ENCODE data around the gene KRT27. TPM values are rescaled to one million over a fixed set of nuclear protein-coding genes. Genes with fewer than 3 reads are reported as not detected.

Gene KRT27
- total and polyA plus RNA-seq, 7 donors: 0.01 TPM; not detected in 6

DNA sequence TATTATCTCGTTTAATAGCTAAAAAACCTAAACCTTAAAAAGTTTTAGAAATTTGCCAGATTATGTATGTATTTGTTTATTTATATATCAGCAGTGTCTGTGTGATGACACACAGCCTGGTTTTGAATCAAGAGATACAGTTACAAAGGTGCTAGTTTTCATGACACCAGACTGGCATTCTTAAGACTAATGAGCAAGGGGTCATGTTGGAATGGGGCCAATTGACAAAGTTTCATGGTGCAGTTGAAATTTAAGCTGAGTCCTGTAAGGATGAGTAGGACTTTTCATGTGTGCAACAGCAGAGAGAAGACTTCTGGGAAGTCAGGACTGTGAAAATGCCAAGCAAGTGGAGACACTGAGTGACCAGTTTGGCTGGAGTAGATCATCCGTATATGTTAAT lies 43.2 kb upstream of the KRT27 start:
- WGBS, 3 donors: 87 to 97% (median 91%) methylated on average over 2 of the region's 2 CpGs
- Histone ChIP-seq H3K4me3 (no peak overlapping the region), H3K27ac (no peak overlapping the region), H3K4me1 (no peaks in the 10 kb centered on the region), H3K36me3 (ENCODE audit: insufficient read depth in 1 of 2, low read depth in 1 of 2) (peaks cover 0 to 7% of the 10 kb centered on the region in 2 donors), H3K9me3 (no peaks in the 10 kb centered on the region), H3K27me3 (ENCODE audit: insufficient read depth in 3 of 3, low read length in 2 of 3) (no peaks in the 10 kb centered on the region)
- intact Hi-C loops (cut with DNase I): no loop called here
- ATAC-seq (no peak), DNase-seq (no peak)
- TF ChIP-seq, protein P1, sequence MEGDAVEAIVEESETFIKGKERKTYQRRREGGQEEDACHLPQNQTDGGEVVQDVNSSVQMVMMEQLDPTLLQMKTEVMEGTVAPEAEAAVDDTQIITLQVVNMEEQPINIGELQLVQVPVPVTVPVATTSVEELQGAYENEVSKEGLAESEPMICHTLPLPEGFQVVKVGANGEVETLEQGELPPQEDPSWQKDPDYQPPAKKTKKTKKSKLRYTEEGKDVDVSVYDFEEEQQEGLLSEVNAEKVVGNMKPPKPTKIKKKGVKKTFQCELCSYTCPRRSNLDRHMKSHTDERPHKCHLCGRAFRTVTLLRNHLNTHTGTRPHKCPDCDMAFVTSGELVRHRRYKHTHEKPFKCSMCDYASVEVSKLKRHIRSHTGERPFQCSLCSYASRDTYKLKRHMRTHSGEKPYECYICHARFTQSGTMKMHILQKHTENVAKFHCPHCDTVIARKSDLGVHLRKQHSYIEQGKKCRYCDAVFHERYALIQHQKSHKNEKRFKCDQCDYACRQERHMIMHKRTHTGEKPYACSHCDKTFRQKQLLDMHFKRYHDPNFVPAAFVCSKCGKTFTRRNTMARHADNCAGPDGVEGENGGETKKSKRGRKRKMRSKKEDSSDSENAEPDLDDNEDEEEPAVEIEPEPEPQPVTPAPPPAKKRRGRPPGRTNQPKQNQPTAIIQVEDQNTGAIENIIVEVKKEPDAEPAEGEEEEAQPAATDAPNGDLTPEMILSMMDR (IDR thresholded peaks at IDR 0.05): no peak

DNA sequence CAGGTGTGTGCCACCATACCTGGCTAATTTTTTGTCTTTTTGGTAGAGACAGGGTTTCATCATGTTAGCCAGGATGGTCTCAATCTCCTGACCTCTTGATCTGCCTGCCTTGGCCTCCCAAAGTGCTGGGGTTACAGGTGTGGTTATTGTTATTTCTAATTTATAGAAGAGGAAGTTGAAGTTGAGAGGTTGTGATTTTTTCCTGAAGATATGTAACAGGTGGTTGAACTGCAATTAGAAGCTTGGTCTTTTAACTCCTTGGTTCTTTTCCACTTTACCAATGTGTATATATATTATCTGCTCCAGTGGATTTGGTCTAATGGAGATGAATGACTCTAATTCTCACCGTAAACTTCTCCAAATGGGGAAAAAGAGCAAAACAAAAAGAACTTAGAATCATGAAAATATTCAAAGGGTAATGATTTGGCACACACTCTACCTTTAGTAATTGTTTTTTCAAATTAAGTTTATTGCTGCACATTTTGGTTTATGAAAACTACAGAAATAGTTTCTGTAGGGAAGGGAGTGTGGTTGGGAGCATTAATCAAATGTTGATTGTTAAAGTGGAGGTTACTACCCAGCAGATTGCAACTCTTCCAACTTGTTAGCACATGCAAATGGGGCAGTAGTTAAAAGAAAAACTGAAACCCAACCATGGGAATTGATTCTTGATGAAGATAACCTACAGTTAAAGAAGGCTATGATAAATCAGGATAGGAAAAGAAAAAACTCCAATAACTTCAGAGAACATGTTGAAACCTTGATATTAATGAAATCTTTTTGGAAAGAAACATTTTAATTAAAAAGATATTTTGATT lies 41.9 kb upstream of the KRT27 start:
- Histone ChIP-seq H3K4me1 (peaks cover 11% of the 10 kb centered on the region), H3K27me3 (ENCODE audit: insufficient read depth in 3 of 3, low read length in 2 of 3) (no peaks in the 10 kb centered on the region), H3K4me3 (no peak overlapping the region), H3K36me3 (ENCODE audit: insufficient read depth in 1 of 2, low read depth in 1 of 2) (peaks cover 0 to 7% of the 10 kb centered on the region in 2 donors), H3K27ac (no peak overlapping the region), H3K9me3 (no peaks in the 10 kb centered on the region)
- DNase-seq (no peak), ATAC-seq (no peak)
- intact Hi-C loops (cut with DNase I): no loop called here
- TF ChIP-seq, protein P1 (IDR thresholded peaks at IDR 0.05): no peak
- 88 to 100% (median 95%) methylated on average over 1 of the region's 1 CpG for WGBS, 3 donors

DNA sequence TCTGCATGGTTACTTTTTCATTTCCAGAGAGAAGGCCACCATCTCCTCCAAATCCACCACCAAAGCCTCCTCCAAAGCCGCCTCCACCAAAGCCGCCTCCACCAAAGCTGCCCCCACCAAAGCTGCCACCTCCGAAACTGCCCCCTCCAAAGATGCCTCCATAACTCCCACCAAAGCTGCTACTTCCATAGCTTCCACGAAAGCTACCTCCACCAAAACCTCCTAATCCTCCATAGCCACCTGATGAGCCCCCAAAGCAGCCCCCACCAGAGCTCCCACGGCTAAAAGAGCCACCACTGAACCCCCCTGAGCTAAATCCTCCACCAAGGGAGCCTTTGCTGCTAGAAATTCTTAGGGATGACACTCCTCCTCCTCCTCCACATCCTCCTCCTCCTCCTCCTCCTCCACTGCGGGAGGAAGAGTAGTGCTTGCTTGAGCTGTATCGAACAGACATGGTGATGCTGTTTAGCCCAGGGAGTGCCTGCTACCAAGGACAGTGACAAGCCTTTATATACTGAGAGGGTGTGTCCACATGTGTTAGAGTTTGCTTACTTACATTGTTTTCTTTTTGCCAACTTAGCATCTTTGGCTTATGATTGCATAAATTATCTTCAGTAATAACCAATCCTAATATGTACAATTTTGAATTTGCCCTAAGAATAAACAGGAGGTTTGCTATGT lies 39.9 kb upstream of the KRT27 start, which contains the start of gene KRT10:
KRT10 (minus strand) TSS at position 483 of the 681 bp plus-strand sequence; CDS start at position 454, 29 bp downstream.
- no peak for DNase-seq

DNA sequence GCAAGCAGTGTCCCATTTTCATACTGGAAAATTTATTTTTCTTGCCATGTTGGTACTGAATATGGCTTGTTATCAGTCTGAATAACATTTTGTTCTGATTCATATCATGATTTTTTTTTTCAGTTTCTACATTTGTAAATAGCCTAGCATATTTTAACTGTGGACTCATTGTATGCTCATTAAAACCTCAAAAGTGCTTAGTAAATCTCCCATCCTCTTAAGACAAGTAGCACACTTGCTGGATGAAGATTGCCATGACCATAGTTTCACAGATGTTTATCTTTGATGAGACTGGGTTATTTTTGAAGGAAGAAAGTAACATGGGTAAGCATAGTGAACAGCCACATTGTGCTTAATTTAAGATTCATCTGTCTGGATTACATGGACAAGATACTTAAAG lies 39.2 kb upstream of the KRT27 start:
- Histone ChIP-seq H3K9me3 (no peaks in the 10 kb centered on the region), H3K4me1 (peaks cover 17% of the 10 kb centered on the region), H3K27me3 (ENCODE audit: insufficient read depth in 3 of 3, low read length in 2 of 3) (no peaks in the 10 kb centered on the region), H3K4me3 (no peak overlapping the region), H3K27ac (no peak overlapping the region), H3K36me3 (ENCODE audit: insufficient read depth in 1 of 2, low read depth in 1 of 2) (peaks cover 4 to 14% of the 10 kb centered on the region in 2 donors)
- no peak for DNase-seq
- no peak for ATAC-seq
- intact Hi-C loops (cut with DNase I): no loop called here
- TF ChIP-seq, protein P1 (IDR thresholded peaks at IDR 0.05): no peak

More for the DNA sequence above, 39.9 kb upstream of the KRT27 start, which contains the start of gene KRT10:
- Histone ChIP-seq H3K4me1 (peaks cover 17% of the 10 kb centered on the region), H3K4me3 (no peak within 1 kb of the TSS), H3K27ac (no peak within 1 kb of the TSS), H3K27me3 (ENCODE audit: insufficient read depth in 3 of 3, low read length in 2 of 3) (no peaks in the 10 kb centered on the region), H3K9me3 (no peaks in the 10 kb centered on the region), H3K36me3 (ENCODE audit: insufficient read depth in 1 of 2, low read depth in 1 of 2) (peaks cover 1 to 7% of the 10 kb centered on the region in 2 donors)
- ATAC-seq: no peak
- intact Hi-C loops (cut with DNase I): no loop called here
- TF ChIP-seq, protein P1 (IDR thresholded peaks at IDR 0.05): no peak
- WGBS, 3 donors: 81 to 96% (median 91%) methylated on average over 7 of the region's 7 CpGs
